H1 (cell line): ENCODE data around the gene RAB3IL1. TPM values are rescaled to one million over a fixed set of nuclear protein-coding genes. Genes with fewer than 3 reads are reported as not detected.

Experiments used
- CTCF ChIA-PET: fragments of 300-600 bp; sonication (Branson Sonifier 250); formaldehyde crosslinking; loops from one replicate; lab custom pipeline; 2021; ENCODE audit not compliant: partially characterized antibody; lab: Charles Lee
- POLR2A ChIA-PET: fragments of 300-600 bp; sonication (Branson Sonifier 250); formaldehyde crosslinking; loops from one replicate; lab custom pipeline; 2021; ENCODE audit warnings: inconsistent platforms; ENCODE audit not compliant: partially characterized antibody; lab: Charles Lee
- DNase-seq, 2 experiments: peaks; one replicate each; pipeline versions ENCODE4 v3.0.0 to v3.0.0-alpha.2; 2010 to 2022; ENCODE audit warnings: low spot score in 2 of 2, low read depth in 1 of 2, mixed read lengths in 1 of 2
- FAIRE-seq: peaks from 2 replicates; lab custom pipeline; 2011; peaks lifted over from hg19 to GRCh38; lab: Jason Lieb, UNC
- H2AFZ ChIP-seq: 2 replicates; pipeline ENCODE4 v1.8.1; 2012; ENCODE audit warnings: low read length, inconsistent platforms
- H2AK5ac ChIP-seq: 2 replicates; pipeline ENCODE4 v1.6.1; 2013; ENCODE audit warnings: low read depth, low read length
- H2BK120ac ChIP-seq: replicated peaks from 2 replicates; pipeline ENCODE3; 2013; ENCODE audit warnings: low read depth, low read length, inconsistent platforms
- H2BK12ac ChIP-seq: 2 replicates; pipeline ENCODE4 v1.6.1; 2013; ENCODE audit warnings: low read depth, low read length
- H2BK15ac ChIP-seq: 2 replicates; pipeline ENCODE4 v1.6.1; 2013; ENCODE audit warnings: low read length
- H2BK20ac ChIP-seq: 2 replicates; pipeline ENCODE4 v1.6.1; 2013; ENCODE audit warnings: low read length
- H2BK5ac ChIP-seq: 2 replicates; pipeline ENCODE4 v1.6.1; 2013; ENCODE audit warnings: low read depth, low read length
- H3K14ac ChIP-seq: 2 replicates; pipeline ENCODE4 v1.6.1; 2013; ENCODE audit warnings: inconsistent platforms; ENCODE audit not compliant: insufficient read length
- H3K18ac ChIP-seq: 2 replicates; pipeline ENCODE4 v1.6.1; 2013; ENCODE audit warnings: low read length; ENCODE audit errors: extremely low read depth
- H3K23ac ChIP-seq: 2 replicates; pipeline ENCODE4 v1.6.1; 2013; ENCODE audit warnings: inconsistent platforms; ENCODE audit not compliant: insufficient read length
- H3K23me2 ChIP-seq: 2 replicates; pipeline ENCODE4 v1.6.1; 2013; ENCODE audit warnings: low read depth, low read length
- H3K27ac ChIP-seq: 2 replicates; pipeline ENCODE4 v1.6.1; 2011; ENCODE audit warnings: low read depth, low read length, inconsistent platforms
- H3K27me3 ChIP-seq, 4 experiments: replicated peaks in 1 of 4; 1 replicate in 1 of 4; 2 replicates in 3 of 4; pipeline versions ENCODE4 v1.6.1 to v1.8.1; 2011 to 2013; ENCODE audit warnings: low read length in 3 of 4, mild to moderate bottlenecking in 3 of 4, inconsistent platforms in 2 of 4, mixed read lengths in 2 of 4, moderate library complexity in 1 of 4; ENCODE audit not compliant: control insufficient read depth in 3 of 4, insufficient read depth in 3 of 4; ENCODE audit errors: extremely low read depth in 1 of 4
- H3K36me3 ChIP-seq, 4 experiments: 2 replicates each; pipeline versions ENCODE4 v1.6.1 to v1.8.1; 2011 to 2013; ENCODE audit warnings: mild to moderate bottlenecking in 4 of 4, low read length in 3 of 4, moderate library complexity in 2 of 4, control low read depth in 1 of 4, inconsistent platforms in 1 of 4; ENCODE audit not compliant: insufficient read depth in 4 of 4, control insufficient read depth in 2 of 4
- H3K4ac ChIP-seq: replicated peaks from 2 replicates; pipeline ENCODE3; 2013; ENCODE audit warnings: low read length, low read depth, mixed read lengths, inconsistent platforms; ENCODE audit not compliant: insufficient read length
- H3K4me1 ChIP-seq, 4 experiments: replicated peaks in 1 of 4; 1 replicate in 1 of 4; 2 replicates in 3 of 4; pipeline versions ENCODE4 v1.6.1 to v1.8.1; 2011 to 2013; ENCODE audit warnings: low read length in 3 of 4, inconsistent platforms in 2 of 4, mixed read lengths in 1 of 4; ENCODE audit not compliant: insufficient read depth in 4 of 4, control insufficient read depth in 3 of 4
- H3K4me2 ChIP-seq, 2 experiments: 2 replicates each; pipeline versions ENCODE4 v1.6.1 to v1.8.1; 2011 to 2013; ENCODE audit warnings: low read depth in 2 of 2, low read length in 2 of 2, control low read depth in 1 of 2, inconsistent platforms in 1 of 2, mild to moderate bottlenecking in 1 of 2; ENCODE audit not compliant: insufficient read depth in 1 of 2
- H3K4me3 ChIP-seq, 4 experiments: fragments of 200-600, 300-600 bp in 1 of 4; sonication (generic), shearing (Covaris generic), sonication (Bioruptor Twin) in 1 of 4; 2 replicates each; pipeline versions ENCODE4 v1.5.1 to v1.8.1; 2011 to 2016; ENCODE audit warnings: low read length in 4 of 4, low read depth in 3 of 4, control low read depth in 2 of 4, inconsistent platforms in 2 of 4, mild to moderate bottlenecking in 2 of 4, mixed read lengths in 1 of 4, moderate library complexity in 1 of 4; ENCODE audit not compliant: insufficient read depth in 2 of 4; ENCODE audit errors: extremely low read depth in 1 of 4
- H3K56ac ChIP-seq: replicated peaks from 2 replicates; pipeline ENCODE3; 2013; ENCODE audit warnings: low read depth, mild to moderate bottlenecking, mixed read lengths, low read length, inconsistent platforms; ENCODE audit not compliant: insufficient read length
- H3K79me1 ChIP-seq: 2 replicates; pipeline ENCODE4 v1.6.1; 2013; ENCODE audit warnings: low read depth, low read length, control low read depth
- H3K79me2 ChIP-seq, 2 experiments: 2 replicates each; pipeline versions ENCODE4 v1.6.1 to v1.8.1; 2012 to 2013; ENCODE audit warnings: low read length in 2 of 2, mild to moderate bottlenecking in 2 of 2, inconsistent platforms in 1 of 2; ENCODE audit not compliant: insufficient read depth in 2 of 2, control insufficient read depth in 1 of 2
- H3K9ac ChIP-seq, 4 experiments: replicated peaks in 1 of 4; 1 replicate in 1 of 4; 2 replicates in 3 of 4; pipeline versions ENCODE4 v1.6.1 to v1.8.1; 2011 to 2013; ENCODE audit warnings: low read depth in 3 of 4, low read length in 3 of 4, control low read depth in 2 of 4, mild to moderate bottlenecking in 2 of 4, moderate library complexity in 2 of 4, inconsistent platforms in 1 of 4; ENCODE audit errors: extremely low read depth in 1 of 4
- H3K9me3 ChIP-seq, 2 experiments: 2 replicates each; pipeline versions ENCODE4 v1.6.1 to v1.8.1; 2012 to 2013; ENCODE audit warnings: mild to moderate bottlenecking in 2 of 2, moderate library complexity in 2 of 2, control low read depth in 1 of 2, inconsistent platforms in 1 of 2, low read depth in 1 of 2, low read length in 1 of 2, mixed read lengths in 1 of 2; ENCODE audit not compliant: insufficient read depth in 2 of 2
- H4K20me1 ChIP-seq, 2 experiments: replicated peaks in 1 of 2; 2 replicates each; pipeline versions ENCODE3 to v1.8.1; 2011 to 2013; ENCODE audit warnings: inconsistent platforms in 2 of 2, low read length in 2 of 2, mild to moderate bottlenecking in 1 of 2; ENCODE audit not compliant: insufficient read depth in 2 of 2, control insufficient read depth in 1 of 2
- H4K5ac ChIP-seq: 2 replicates; pipeline ENCODE4 v1.6.1; 2013; ENCODE audit warnings: low read length, low read depth, mixed read lengths, inconsistent platforms; ENCODE audit not compliant: insufficient read length
- H4K8ac ChIP-seq: 2 replicates; pipeline ENCODE4 v1.8.0; 2013; ENCODE audit warnings: mild to moderate bottlenecking, moderate library complexity, low read length, inconsistent platforms; ENCODE audit not compliant: insufficient read depth; ENCODE audit errors: extremely low read depth
- H4K91ac ChIP-seq: replicated peaks from 2 replicates; pipeline ENCODE3; 2013; ENCODE audit warnings: low read length, mixed read lengths, inconsistent platforms; ENCODE audit not compliant: insufficient read length
- BRCA1 ChIP-seq: IDR thresholded peaks from 2 replicates; pipeline ENCODE4 v1.6.1; 2012; ENCODE audit warnings: low read depth, low read length, improper control_type of control experiment
- CREB1 ChIP-seq: IDR thresholded peaks from 2 replicates; pipeline ENCODE4 v1.6.1; 2012; ENCODE audit warnings: inconsistent platforms
- CTBP2 ChIP-seq: IDR thresholded peaks from 2 replicates; pipeline ENCODE4 v1.7.0; 2011; ENCODE audit warnings: borderline replicate concordance, mild to moderate bottlenecking, moderate library complexity, mixed read lengths, low read length; ENCODE audit not compliant: insufficient read depth, insufficient read length
- JUND ChIP-seq: IDR thresholded peaks from 2 replicates; pipeline ENCODE4 v1.6.1; 2011; ENCODE audit warnings: mild to moderate bottlenecking, improper control_type of control experiment, low read length
- KDM4A ChIP-seq: IDR thresholded peaks from one replicate; pipeline ENCODE4 v1.7.1; 2012; ENCODE audit warnings: low read depth, mild to moderate bottlenecking, moderate library complexity, low read length, inconsistent platforms; ENCODE audit not compliant: severe bottlenecking
- SUZ12 ChIP-seq: fragments of 200-600 bp; sonication (generic); IDR thresholded peaks from 2 replicates; pipeline ENCODE4 v1.6.1; 2012; ENCODE audit warnings: mild to moderate bottlenecking, inconsistent platforms, low read length, moderate library complexity, mixed read lengths
- YY1 ChIP-seq: IDR thresholded peaks from 2 replicates; pipeline ENCODE4 v1.6.1; 2011; ENCODE audit warnings: low read depth, mild to moderate bottlenecking, low read length
- ZNF274 ChIP-seq: IDR thresholded peaks from 2 replicates; pipeline ENCODE4 v1.7.0; 2012; ENCODE audit warnings: low read length, borderline replicate concordance; ENCODE audit errors: extremely low read depth
- WGBS, 2 experiments: shearing (Covaris generic) in 1 of 2; methylation state at CpG; one replicate each; pipeline versions ENCODE4 v1.1.6 to v1.1.7; 2013 to 2015; ENCODE audit warnings: low lambda C conversion rate in 2 of 2, mixed read lengths in 2 of 2, inconsistent platforms in 1 of 2, low coverage in 1 of 2, missing lambda C conversion rate in 1 of 2; ENCODE audit not compliant: insufficient replicate concordance in 2 of 2, insufficient coverage in 1 of 2, insufficient read length in 1 of 2; ENCODE audit errors: extremely low coverage in 1 of 2, missing lambda C conversion rate in 1 of 2; 5-methylcytosine and 5-hydroxymethylcytosine counted together
- polyA plus RNA-seq, 7 experiments: library from polyadenylated mRNA; depleted of rRNA in 3 of 7; stranded (reverse) in 5 of 7; unstranded in 2 of 7; fragments of >200 nt in 5 of 7; fragments of 200-250 nt in 2 of 7; gene quantifications; 1 replicate in 5 of 7; 2 replicates in 1 of 7; 4 replicates in 1 of 7; pipeline versions ENCODE4 v1.2.1 to v1.2.3, GENCODE V29; 2011 to 2013; ENCODE audit warnings: missing spikeins in 2 of 7, mixed read lengths in 2 of 7
- total RNA-seq: library from RNA; stranded (reverse); fragmentation: NEBNext Ultra II Directional; extraction: Animal tissue kit (Norgen Biotek cat#: 25700); gene quantifications from 2 replicates; pipeline ENCODE4 v1.2.1, GENCODE V29; 2021
- TF ChIP-seq, protein P1 (sequence below): IDR thresholded peaks from 2 replicates; pipeline ENCODE4 v1.6.1; 2012; ENCODE audit warnings: low read length, inconsistent platforms

The RAB3IL1 gene
- total and polyA plus RNA-seq, 2 of the 8 experiments (the other 6 are each of a cell fraction or from before 2014, with no cell fraction given) = 6.8 to 7.9 TPM

DNA sequence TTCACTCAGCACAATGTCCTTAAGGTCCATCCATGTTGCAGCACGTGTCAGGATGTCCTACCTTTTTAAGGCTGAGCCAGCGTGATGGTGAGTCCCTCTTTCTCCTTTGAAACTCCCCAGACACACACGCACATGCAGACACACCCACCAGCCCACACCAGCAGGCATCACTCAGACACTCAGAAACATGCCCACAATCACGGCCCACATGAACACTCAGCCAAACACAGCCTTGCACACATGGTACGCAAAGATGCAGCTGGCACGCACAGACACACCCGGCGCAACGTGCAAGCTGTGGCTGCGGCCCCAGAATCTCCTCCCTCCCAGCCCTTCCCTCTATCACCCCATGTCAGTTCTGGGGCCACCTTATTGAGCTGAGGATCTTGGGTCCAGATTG, 34.0 kb downstream of the RAB3IL1 start:
- H2BK12ac ChIP-seq = peak overlapping the region; percentile 21; the same call in 1 of the 2 replicates
- no peak overlapping the region for H4K8ac ChIP-seq
- no peak overlapping the region for H3K4ac ChIP-seq
- no peaks in the 10 kb centered on the region for H3K9me3 ChIP-seq
- H2BK5ac ChIP-seq = peak overlapping the region; percentile 28; the same call in 1 of the 2 replicates
- H3K23ac ChIP-seq = no peak overlapping the region
- H3K4me3 ChIP-seq = no peak overlapping the region
- H3K4me2 ChIP-seq = no peak overlapping the region
- no peak overlapping the region for H4K5ac ChIP-seq
- H2BK20ac ChIP-seq = no peak overlapping the region
- H2BK15ac ChIP-seq = peak overlapping the region; percentile 98; the same call in 1 of the 2 replicates
- TF ChIP-seq, protein P1, sequence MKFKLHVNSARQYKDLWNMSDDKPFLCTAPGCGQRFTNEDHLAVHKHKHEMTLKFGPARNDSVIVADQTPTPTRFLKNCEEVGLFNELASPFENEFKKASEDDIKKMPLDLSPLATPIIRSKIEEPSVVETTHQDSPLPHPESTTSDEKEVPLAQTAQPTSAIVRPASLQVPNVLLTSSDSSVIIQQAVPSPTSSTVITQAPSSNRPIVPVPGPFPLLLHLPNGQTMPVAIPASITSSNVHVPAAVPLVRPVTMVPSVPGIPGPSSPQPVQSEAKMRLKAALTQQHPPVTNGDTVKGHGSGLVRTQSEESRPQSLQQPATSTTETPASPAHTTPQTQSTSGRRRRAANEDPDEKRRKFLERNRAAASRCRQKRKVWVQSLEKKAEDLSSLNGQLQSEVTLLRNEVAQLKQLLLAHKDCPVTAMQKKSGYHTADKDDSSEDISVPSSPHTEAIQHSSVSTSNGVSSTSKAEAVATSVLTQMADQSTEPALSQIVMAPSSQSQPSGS = no peak
- TF ChIP-seq CREB1 (no peak), YY1 (no peak), ZNF274 (no peak), JUND (no peak), SUZ12 (no peak), KDM4A (no peak), CTBP2 (no peak), BRCA1 (no peak)
- H3K56ac ChIP-seq = no peak overlapping the region
- H3K9ac ChIP-seq = no peak overlapping the region; a peak in 1 of 7 replicates
- H3K18ac ChIP-seq = no peak overlapping the region; the same call in 1 of the 2 replicates
- H3K4me1 ChIP-seq = peaks cover 0 to 17% (median 8%) of the 10 kb centered on the region in 4 experiments
- WGBS, 2 experiments = 94% methylated on average over 10 of the region's 10 CpGs; no CpG with 5 or more reads in 1 of the 2 experiments
- POLR2A ChIA-PET = interaction anchor here (0.8 to 1.7 kb wide), 2 partner anchors 68 to 97 kb away, joined by 3 to 7 read pairs; no protein-coding TSS in a partner anchor
- CTCF ChIA-PET = interaction anchor here (0.7 to 23.2 kb wide), 10 partner anchors 8 to 341 kb away, joined by 3 to 658 read pairs (median 8); partner anchors contain the start of gene BEST1
- H2AK5ac ChIP-seq = peak overlapping the region; percentile 47; the same call in 1 of the 2 replicates
- DNase-seq (no peak), FAIRE-seq (no peak)
- H2AFZ ChIP-seq = no peak overlapping the region
- no peak overlapping the region for H3K27ac ChIP-seq
- H2BK120ac ChIP-seq = no peak overlapping the region
- H4K20me1 ChIP-seq = peaks cover 0 to 9% of the 10 kb centered on the region in 2 experiments
- no peak overlapping the region for H3K14ac ChIP-seq
- H3K27me3 ChIP-seq = no peaks in the 10 kb centered on the region
- no peaks in the 10 kb centered on the region; the same call in 1 of the 2 replicates for H3K79me1 ChIP-seq
- H4K91ac ChIP-seq = peak overlapping the region; percentile 94
- no peaks in the 10 kb centered on the region for H3K23me2 ChIP-seq
- peaks cover 0 to 4% (median 0%) of the 10 kb centered on the region in 4 experiments; a peak in 1 of 8 replicates for H3K36me3 ChIP-seq
- peaks cover 0 to 2% of the 10 kb centered on the region in 2 experiments; a peak in 1 of 4 replicates for H3K79me2 ChIP-seq
